GM19455 (cell line): Measurements from ENCODE around the gene HSPA8.
A peak's percentile ranks its signal among the peaks of the same experiment; 100 is the strongest.
"Not testable (repeated sequence)": the region's sequence is repeated elsewhere in the genome, so short reads cannot be mapped to it uniquely, and the experiment has no call there.

Source experiments
- ATAC-seq: cut with Tn5 transposase; IDR thresholded peaks from one replicate; pipeline ENCODE4 v1.9.1; 2021; ENCODE audit not compliant: unreplicated experiment

Gene HSPA8

DNA sequence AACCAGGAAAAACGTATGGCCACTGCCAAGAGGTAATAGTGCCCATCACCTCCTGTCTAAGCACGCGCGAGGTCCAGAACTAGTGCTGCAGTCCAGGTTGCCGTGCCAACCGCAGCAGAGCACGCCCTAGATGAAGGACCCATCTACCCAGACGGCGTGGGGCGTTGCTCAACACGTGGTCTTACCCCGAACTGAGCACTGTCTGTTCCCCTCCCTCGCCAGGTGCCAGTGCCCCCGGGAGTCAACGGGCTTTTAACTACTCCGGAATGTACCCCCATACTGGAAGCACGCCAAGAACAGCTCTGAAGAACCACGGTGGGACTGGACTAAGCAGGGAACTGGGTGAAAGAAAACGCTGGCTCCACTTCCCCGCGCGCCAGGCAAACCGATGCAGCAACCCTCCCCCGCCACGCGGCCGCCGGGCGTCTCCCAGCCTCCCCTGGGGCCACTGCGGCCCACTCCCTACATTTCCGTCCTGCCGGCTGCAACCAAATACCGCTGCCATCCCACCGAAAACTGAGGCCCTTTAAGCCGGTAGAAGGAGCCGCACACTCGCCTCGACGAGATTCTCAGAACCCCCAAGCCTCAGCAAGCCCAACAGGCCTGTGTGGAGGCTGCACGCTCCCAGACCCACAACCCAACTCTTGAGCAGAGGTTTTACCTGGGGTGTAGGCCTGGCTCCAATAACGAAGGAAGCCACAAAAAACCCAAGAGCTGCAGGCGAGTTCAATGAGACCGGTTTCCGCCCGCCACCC is at the start of gene HSPA8:
Gene HSPA8 (minus strand): TSS at position 734 of the 755 bp plus-strand sequence. CDS start 812 bp downstream, outside the sequence.
- peak; percentile 7 for ATAC-seq

- no peak for ATAC-seq
These were observed 49.5 kb upstream of the HSPA8 start for GRCh38 chr11:123111465-123111864.

GRCh38 chr11:123110397-123110796 is 48.5 kb upstream of the HSPA8 start:
- ATAC-seq: no peak

DNA sequence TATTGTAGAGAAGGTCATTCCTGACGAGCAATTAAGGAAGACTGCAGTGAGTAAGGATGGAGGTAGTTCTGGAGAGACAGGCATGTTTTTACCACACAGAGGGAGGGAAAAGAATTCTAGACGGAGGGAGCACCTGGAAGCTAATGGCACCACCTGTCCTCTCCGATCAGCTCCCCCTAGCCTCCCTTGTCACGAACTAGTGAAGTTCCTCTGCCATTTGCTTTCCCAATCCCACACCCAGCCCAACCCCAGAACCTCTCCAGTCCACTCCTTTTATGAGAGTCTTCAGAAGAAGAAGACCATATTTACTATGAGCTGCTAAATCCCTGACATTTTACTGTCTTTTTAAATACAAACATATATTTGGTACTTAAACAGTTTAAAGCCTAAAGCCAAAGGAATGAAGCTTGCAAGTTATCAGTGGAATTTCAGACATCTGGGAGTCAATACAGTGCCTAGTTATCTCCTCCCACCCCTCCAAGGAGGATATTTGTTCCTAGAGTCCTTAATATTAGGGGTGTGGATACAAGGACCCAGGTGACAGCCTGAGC is 46.1 kb upstream of the HSPA8 start:
- ATAC-seq: no peak

DNA sequence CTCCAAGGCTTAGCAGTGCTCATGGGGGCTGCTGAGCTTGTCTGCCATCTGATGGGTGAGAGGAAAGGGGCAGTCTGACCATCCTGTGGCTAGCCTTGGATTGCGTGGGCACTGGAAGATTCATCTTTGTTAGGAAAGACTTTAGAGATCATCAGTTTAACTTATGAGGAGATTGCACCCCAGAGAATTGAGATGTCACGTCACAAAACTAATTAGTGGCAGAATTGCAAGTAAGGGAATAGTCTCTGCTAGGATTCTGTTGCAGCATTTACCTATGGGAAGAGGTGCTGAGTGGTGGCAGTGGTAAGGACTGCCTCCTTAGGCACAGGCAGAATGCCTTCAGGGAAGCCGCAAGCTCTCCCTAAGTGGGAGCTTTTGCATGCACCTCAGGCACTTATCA is 42.8 kb upstream of the HSPA8 start:
- ATAC-seq: no peak

DNA sequence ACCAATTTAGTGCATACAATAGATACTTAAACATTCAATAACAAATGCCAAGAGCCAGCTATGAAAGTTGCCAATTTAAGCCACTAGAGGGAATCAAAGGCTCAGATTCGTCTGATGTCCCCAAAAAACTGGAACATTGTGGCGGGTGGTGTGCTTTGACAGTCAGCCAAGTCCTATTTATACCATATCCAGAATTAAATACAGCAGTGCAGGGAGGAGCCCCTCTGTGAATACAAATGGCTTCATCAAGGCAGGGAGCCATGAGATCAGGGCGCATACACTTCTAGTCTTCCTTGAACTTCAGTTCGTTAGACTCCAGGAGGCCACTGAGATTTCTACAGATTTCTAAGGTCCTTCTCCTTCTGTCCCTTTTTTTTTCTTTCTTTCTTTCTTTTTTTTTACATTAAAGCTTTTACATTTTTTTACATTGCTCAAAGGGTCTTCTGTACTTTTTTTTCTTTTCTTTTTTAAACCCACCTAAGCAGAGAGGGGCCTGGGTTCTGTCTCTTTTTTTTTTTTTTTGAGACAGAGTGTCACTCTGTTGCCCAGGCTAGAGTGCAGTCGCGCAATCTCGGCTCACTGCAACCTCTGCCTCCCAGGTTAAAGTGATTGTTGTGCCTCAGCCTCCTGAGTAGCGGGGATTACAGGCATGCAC is 41.5 kb upstream of the HSPA8 start:
- ATAC-seq: no peak

DNA sequence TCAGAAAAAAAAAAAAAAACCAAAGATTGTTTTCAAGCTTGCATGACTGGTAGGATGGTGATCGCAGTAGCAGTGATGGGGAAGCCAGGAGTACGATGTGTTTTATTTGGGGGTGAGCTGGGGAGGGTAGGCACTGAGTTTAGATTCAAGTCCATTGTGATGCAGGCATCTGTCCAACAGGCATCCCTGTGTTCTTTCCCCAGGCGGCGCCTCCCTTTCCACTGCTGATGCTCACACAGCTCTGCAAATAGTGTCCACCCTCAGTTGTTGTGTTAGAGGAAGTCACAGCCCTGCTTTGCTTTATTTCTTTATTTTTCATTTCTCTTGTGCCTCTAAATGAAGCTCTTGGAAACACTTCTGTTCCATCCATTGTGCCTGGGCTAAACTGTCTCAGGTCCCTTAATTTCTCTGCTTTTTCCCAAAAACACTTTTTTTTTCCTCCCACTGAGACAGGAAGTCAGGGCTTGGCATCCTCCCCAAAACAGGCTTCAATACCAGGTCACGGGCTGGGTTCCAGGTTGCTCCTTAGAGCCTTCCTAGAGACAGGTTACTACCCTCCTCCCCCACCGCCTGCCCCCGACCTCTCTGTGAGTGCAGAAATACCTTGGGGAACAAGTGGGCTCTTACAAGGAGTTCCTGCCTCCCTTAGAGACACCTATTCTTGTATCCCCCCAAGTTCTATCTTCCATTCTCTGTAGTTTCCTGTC is 38.6 kb upstream of the HSPA8 start:
- no peak for ATAC-seq

- ATAC-seq: no peak
These were observed 37.1 kb upstream of the HSPA8 start for GRCh38 chr11:123098990-123099389.

DNA sequence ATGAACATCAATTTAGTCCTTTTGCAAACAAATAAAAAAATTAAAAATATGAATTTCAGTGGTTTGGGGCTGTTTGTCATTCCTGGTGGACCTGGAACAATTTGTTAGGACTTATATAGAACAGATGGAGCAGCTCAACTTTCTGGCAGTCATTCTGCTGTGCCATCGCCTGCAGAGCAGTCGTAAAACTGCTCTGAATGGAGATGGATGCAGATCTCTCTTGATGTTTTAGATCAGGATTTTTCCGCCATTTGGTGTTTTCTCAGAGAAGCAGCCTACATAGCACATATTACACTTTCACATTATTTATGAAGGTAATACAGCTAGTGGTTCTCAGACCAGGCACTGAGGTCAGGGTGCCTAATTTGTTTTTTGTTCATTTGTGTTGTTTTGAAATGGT is 31.8 kb upstream of the HSPA8 start:
- no peak for ATAC-seq

DNA sequence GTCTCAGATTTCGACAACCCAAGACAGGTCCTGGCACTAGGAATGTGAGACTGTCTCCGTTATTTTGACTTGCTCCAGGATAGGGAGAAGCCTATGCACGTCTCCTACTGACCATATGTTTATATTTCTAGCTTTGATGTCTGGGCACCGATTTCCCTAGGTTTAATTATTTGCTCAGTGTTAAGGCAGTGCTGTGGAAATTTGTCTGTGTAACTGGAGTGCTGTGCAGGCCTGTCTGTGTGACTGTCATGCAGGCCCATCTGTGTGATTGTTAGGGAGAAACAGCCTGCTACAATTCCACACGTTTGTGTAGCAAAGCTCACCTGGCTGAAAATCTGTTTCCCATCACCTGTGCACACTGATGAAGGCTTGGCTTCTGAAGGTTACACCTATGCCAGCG is 29.6 kb upstream of the HSPA8 start:
- ATAC-seq: no peak

GRCh38 chr11:123090168-123090567 is 28.2 kb upstream of the HSPA8 start:
- not testable (repeated sequence) for ATAC-seq

DNA sequence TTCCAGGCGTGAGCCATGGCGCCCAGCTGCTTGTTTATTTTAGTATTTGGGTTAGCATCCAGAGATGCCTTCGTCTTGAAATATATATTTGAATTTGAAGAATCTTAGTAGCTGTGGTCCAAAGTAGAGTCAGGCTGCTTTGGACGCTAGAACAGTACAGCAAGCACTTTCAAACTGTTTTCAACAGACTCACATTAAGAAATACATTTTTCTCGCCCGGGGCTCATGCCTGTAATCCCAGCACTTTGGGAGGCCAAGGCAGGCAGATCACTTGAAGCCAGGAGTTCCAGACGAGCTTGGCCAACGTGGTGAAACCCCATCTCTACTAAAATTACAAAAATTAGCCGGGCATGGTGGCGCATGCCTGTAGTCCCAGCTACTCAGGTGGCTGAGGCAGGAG is 27.0 kb upstream of the HSPA8 start:
- ATAC-seq: not testable (repeated sequence)

GRCh38 chr11:123087657-123088056 is 25.7 kb upstream of the HSPA8 start:
- ATAC-seq: peak; percentile 95

- ATAC-seq: no peak
These were observed 24.4 kb upstream of the HSPA8 start for GRCh38 chr11:123086305-123086704.

- ATAC-seq: no peak
These were observed 23.6 kb upstream of the HSPA8 start for GRCh38 chr11:123085497-123085896.

DNA sequence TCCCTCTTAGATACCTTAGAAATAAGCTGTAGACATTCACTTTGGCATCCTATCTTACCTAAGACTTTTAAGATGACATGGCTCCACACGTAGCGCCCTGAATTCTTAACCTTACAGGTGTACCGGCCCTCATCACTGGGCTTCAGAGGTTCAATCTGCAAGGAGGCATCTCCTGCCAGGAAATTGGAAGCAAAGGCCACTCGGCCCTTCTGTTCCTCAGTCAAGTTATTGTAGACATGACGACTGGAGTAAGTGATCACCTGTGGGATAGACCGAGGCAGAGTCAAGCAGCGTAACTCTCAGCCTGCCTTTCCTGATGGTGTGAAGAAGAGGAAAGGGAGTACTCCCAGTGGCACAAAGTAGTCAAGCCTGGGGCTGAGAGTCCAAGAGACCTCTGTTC is 22.5 kb upstream of the HSPA8 start:
- ATAC-seq: no peak

DNA sequence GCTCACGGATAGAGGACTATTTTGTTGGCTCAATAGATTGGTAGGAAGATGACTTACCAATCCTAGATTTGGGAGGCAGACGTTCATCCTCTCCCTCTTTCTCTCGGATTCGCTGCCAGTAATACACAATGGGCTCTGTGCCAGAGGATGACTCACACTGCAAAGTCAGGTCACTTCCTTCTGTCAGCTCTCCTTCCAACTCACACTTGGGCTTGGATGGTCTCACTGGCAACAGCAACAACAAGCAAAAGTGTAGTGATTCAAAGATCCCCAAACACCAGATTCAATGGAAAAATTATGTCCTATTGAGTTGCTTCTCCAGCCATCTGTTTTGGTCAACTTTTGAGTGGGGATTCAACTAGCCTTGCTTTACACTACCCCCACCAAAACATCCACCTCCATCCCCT is 21.7 kb upstream of the HSPA8 start:
- no peak for ATAC-seq

DNA sequence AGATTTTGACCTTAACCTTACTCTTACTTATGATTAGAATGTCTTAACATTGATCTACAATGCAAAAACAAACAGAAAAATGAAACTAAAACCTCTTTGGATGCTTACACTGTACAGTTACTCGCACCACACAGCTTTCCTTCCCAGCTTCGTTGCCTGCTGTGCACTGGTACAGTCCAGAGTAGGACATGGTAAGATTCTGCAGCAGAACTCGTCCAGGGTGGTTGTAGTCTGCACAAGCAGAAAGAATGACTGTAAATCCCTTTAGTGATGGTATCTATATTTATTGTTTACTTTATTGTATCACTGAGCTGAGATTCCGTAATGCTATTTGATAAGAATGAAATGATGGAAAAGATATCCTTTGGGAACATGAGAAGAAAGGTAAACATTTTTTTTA is 21.0 kb upstream of the HSPA8 start:
- ATAC-seq: no peak

GRCh38 chr11:123080015-123080414 is 18.1 kb upstream of the HSPA8 start:
- no peak for ATAC-seq

GRCh38 chr11:123076484-123076883 is 14.5 kb upstream of the HSPA8 start:
- no peak for ATAC-seq

DNA sequence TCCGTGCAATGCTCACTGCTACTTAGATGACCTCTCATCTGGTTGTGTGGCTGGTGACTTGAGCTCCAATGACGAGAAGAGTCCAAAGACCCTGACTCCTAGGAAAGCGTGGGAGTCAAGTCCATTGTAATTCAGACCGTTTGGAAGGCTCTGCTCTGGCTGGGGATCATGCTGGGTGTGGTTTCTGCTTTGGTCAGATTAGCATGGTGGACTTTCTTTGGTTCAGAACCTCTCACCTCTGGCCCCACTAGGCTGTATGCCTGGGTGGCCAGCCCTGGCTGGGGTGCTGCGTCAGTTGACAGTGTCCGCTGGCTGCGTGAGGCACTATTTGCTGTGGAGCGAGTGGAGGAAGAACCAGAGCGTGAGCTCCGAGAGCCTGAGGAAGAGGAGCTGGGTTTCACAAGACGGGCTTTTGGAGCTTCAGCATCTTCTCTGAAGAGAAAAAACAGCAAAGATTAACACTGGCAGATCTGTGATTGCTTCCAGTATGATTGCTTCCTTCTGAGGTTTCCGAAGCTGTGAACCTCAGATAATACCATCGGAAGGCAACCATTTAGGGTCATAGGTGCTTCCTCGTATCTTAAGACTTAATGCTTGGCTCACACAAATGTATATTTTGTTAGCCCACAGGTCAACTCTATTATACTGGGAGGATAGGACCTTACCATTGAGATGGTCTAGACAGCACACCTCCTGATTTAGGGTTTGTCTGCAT is 11.6 kb upstream of the HSPA8 start:
- ATAC-seq: no peak
